K562 (cell line): ENCODE data around the gene VSNL1. TPM values are rescaled to one million over a fixed set of nuclear protein-coding genes. Genes with fewer than 3 reads are reported as not detected.

Experiments
- BRD9 ChIP-seq: fragments of 450-650 bp; IDR thresholded peaks from 2 replicates; pipeline ENCODE4 v1.6.1; 2018; ENCODE audit warnings: low read depth; ENCODE audit not compliant: partially characterized antibody
- CCNT2 ChIP-seq: IDR thresholded peaks from 2 replicates; pipeline ENCODE4 v1.6.1; 2011; ENCODE audit warnings: borderline replicate concordance, low read depth, mild to moderate bottlenecking, moderate library complexity, mixed read lengths, low read length; ENCODE audit not compliant: insufficient read length; ENCODE audit errors: extremely low read depth
- HDAC3 ChIP-seq: fragments of 450-650 bp; IDR thresholded peaks from 2 replicates; pipeline ENCODE4 v1.6.1; 2018; ENCODE audit warnings: borderline replicate concordance, mild to moderate bottlenecking, moderate library complexity; ENCODE audit not compliant: partially characterized antibody
- ILF3 ChIP-seq: fragments of 450-650 bp; IDR thresholded peaks from 2 replicates; pipeline ENCODE4 v1.6.1; 2018; ENCODE audit warnings: antibody characterized with exemption, mild to moderate bottlenecking, moderate library complexity, borderline replicate concordance
- KLF1 ChIP-seq: fragments of 450-650 bp; IDR thresholded peaks from 2 replicates; pipeline ENCODE4 v1.6.1; 2016; ENCODE audit warnings: missing genetic modification characterization, missing compliant biosample characterization
- MBD2 ChIP-seq: sonication (generic); IDR thresholded peaks from 2 replicates; pipeline ENCODE4 v1.6.1; 2016; ENCODE audit warnings: low read depth, borderline replicate concordance
- MCM2 ChIP-seq: fragments of 450-650 bp; IDR thresholded peaks from 2 replicates; pipeline ENCODE4 v1.6.1; 2017; ENCODE audit warnings: low read depth, mild to moderate bottlenecking
- NR2C2 ChIP-seq, 2 experiments: fragments of 200-800 bp in 1 of 2; sonication (Bioruptor generic) in 1 of 2; sonication (generic) in 1 of 2; formaldehyde crosslinking in 1 of 2; IDR thresholded peaks; 2 replicates each; pipeline versions ENCODE4 v1.6.1 to v1.8.0; 2016 to 2022; ENCODE audit warnings: mild to moderate bottlenecking in 1 of 2, missing compliant biosample characterization in 1 of 2, missing genetic modification characterization in 1 of 2, missing genetic modification reagents in 1 of 2
- PHB2 ChIP-seq: fragments of 450-650 bp; IDR thresholded peaks from 2 replicates; pipeline ENCODE4 v1.6.1; 2017; ENCODE audit warnings: low read depth
- POLR2H ChIP-seq: IDR thresholded peaks from 2 replicates; pipeline ENCODE4 v1.6.1; 2016; ENCODE audit warnings: missing genetic modification characterization, low read depth, mild to moderate bottlenecking, control low read depth, missing compliant biosample characterization, moderate library complexity
- RUNX1 ChIP-seq: sonication (generic); IDR thresholded peaks from 2 replicates; pipeline ENCODE4 v1.6.1; 2016; ENCODE audit warnings: antibody characterized with exemption, low read depth
- TAF1 ChIP-seq: IDR thresholded peaks from 2 replicates; pipeline ENCODE4 v1.6.1; 2011; ENCODE audit warnings: mild to moderate bottlenecking, low read length, moderate library complexity; ENCODE audit not compliant: insufficient read depth, control insufficient read depth, severe bottlenecking; ENCODE audit errors: extremely low read depth
- TSC22D4 ChIP-seq: fragments of 450-650 bp; IDR thresholded peaks from 2 replicates; pipeline ENCODE4 v1.6.1; 2016; ENCODE audit warnings: missing genetic modification characterization, missing biosample characterization, control low read depth
- ZNF146 ChIP-seq: IDR thresholded peaks from one replicate; pipeline ENCODE4 v1.6.1; 2018; ENCODE audit warnings: missing compliant biosample characterization; ENCODE audit not compliant: unreplicated experiment
- ZNF263 ChIP-seq: sonication (generic); formaldehyde crosslinking; IDR thresholded peaks from 2 replicates; pipeline ENCODE4 v1.8.0; 2022; ENCODE audit warnings: mild to moderate bottlenecking, missing genetic modification reagents, borderline replicate concordance
- ZNF436 ChIP-seq: fragments of 250-450, 450-650 bp; sonication (Bioruptor Pico); formaldehyde crosslinking; IDR thresholded peaks from 2 replicates; pipeline ENCODE4 v1.7.0; 2020; ENCODE audit warnings: mild to moderate bottlenecking
- ZNF583 ChIP-seq: fragments of 250-450 bp; sonication (Bioruptor Pico); IDR thresholded peaks from 2 replicates; pipeline ENCODE4 v1.4.0; 2020
- ZNF780A ChIP-seq: fragments of 250-450 bp; sonication (Bioruptor Pico); IDR thresholded peaks from 2 replicates; pipeline ENCODE4 v1.5.0; 2021; ENCODE audit warnings: mild to moderate bottlenecking
- polyA plus RNA-seq, 8 experiments: library from polyadenylated mRNA; depleted of rRNA in 4 of 8; stranded (reverse) in 5 of 8; unstranded in 3 of 8; fragments of >200 nt; fragmentation: Nextera tagmentation in 2 of 8; fragmentation: Illumina TruSeq in 1 of 8; extraction: Ambion mirVana in 2 of 8; extraction: Trizol in 1 of 8; gene quantifications; 2 replicates each; pipeline versions ENCODE4 v1.2.1 to v1.2.3, GENCODE V29; 2011 to 2014; ENCODE audit warnings: inconsistent platforms in 1 of 8, missing spikeins in 1 of 8
- total RNA-seq, 7 experiments: library from RNA; depleted of rRNA in 6 of 7; stranded (reverse); fragments of >200 nt in 6 of 7; fragmentation: Illumina TruSeq in 2 of 7; extraction: Trizol in 2 of 7; gene quantifications; 2 replicates each; pipeline versions ENCODE4 v1.2.1 to v1.2.3, GENCODE V29; 2011 to 2021; ENCODE audit warnings: low replicate concordance in 1 of 7
- TF ChIP-seq, protein P1 (sequence below): IDR thresholded peaks from 3 replicates; pipeline ENCODE4 v1.6.1; 2011; ENCODE audit warnings: borderline replicate concordance, mild to moderate bottlenecking, moderate library complexity; ENCODE audit not compliant: insufficient read length; ENCODE audit errors: extremely low read depth
- TF ChIP-seq, protein P2 (sequence below): fragments of 250-450 bp; sonication (Bioruptor Pico); IDR thresholded peaks from 2 replicates; pipeline ENCODE4 v1.8.0; 2022; ENCODE audit warnings: inconsistent platforms

The VSNL1 gene
- total and polyA plus RNA-seq, 9 of the 15 experiments (the other 6 are each of a cell fraction or from before 2014, with no cell fraction given): 0.20 TPM; not detected in 8

DNA sequence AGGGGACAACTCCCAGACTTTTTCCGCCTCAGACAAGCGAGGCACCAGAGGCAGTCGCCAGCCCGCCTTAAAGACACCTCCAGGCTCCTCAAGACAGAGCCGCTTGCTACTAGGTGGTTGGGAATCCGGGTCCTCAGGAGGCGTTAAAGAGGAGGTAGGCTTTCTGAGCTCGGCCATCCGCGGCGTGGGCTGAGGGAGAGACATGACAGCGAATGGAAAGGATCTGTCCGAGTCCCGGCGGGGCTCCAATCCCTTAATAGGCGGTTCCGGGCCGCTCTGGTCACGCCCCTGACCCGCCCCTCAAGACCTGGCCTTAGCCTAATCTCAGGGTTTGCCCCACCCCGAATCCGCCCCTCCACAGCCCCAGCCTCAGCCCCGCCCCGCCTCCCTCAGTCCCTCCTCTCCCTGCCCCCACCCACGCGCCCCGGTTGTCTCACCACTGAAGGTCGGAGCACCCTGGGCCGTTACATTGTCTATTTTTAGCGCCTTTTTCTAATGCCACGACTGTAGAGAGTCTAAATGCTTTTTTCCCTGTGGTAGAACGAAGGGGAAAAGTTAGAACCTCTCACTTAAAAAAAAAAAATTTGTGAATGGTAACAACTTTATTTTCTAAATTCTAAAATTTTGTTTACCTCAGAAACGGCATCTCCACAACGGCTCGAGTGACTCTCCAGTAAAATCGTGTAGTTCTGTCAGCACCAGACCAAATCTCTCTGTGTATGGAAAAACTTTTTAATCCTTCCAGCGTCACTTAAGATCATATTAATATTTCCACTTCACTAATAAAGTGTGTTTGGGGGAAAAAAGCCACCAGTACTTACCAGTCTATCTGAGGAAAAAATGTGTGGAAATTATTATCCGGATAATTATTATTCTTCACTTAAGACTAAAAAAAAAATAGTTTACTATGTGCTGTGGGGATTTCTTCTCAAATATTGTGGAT, 22.0 kb upstream of the VSNL1 start, which contains the start of gene RAD51AP2 (continued):
- TF ChIP-seq, protein P1, sequence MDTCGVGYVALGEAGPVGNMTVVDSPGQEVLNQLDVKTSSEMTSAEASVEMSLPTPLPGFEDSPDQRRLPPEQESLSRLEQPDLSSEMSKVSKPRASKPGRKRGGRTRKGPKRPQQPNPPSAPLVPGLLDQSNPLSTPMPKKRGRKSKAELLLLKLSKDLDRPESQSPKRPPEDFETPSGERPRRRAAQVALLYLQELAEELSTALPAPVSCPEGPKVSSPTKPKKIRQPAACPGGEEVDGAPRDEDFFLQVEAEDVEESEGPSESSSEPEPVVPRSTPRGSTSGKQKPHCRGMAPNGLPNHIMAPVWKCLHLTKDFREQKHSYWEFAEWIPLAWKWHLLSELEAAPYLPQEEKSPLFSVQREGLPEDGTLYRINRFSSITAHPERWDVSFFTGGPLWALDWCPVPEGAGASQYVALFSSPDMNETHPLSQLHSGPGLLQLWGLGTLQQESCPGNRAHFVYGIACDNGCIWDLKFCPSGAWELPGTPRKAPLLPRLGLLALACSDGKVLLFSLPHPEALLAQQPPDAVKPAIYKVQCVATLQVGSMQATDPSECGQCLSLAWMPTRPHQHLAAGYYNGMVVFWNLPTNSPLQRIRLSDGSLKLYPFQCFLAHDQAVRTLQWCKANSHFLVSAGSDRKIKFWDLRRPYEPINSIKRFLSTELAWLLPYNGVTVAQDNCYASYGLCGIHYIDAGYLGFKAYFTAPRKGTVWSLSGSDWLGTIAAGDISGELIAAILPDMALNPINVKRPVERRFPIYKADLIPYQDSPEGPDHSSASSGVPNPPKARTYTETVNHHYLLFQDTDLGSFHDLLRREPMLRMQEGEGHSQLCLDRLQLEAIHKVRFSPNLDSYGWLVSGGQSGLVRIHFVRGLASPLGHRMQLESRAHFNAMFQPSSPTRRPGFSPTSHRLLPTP: no peak
- no peak for TF ChIP-seq ILF3
- no peak for TF ChIP-seq NR2C2 (CRISPR knock-in tag; IDR thresholded peaks at IDR 0.05)
- TF ChIP-seq NR2C2 (tag; IDR thresholded peaks at IDR 0.05): no peak
- TF ChIP-seq ZNF436: no peak
- TF ChIP-seq BRD9: no peak
- TF ChIP-seq, protein P2, sequence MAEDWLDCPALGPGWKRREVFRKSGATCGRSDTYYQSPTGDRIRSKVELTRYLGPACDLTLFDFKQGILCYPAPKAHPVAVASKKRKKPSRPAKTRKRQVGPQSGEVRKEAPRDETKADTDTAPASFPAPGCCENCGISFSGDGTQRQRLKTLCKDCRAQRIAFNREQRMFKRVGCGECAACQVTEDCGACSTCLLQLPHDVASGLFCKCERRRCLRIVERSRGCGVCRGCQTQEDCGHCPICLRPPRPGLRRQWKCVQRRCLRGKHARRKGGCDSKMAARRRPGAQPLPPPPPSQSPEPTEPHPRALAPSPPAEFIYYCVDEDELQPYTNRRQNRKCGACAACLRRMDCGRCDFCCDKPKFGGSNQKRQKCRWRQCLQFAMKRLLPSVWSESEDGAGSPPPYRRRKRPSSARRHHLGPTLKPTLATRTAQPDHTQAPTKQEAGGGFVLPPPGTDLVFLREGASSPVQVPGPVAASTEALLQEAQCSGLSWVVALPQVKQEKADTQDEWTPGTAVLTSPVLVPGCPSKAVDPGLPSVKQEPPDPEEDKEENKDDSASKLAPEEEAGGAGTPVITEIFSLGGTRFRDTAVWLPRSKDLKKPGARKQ (CRISPR knock-in tag): no peak
- TF ChIP-seq MBD2: peak; percentile 100
- no peak for TF ChIP-seq HDAC3
- no peak for TF ChIP-seq ZNF146 (CRISPR knock-in tag)
- no peak for TF ChIP-seq PHB2
- TF ChIP-seq TSC22D4 (tag): no peak
- peak; percentile 72 for TF ChIP-seq POLR2H (tag)
- no peak for TF ChIP-seq MCM2
- no peak for TF ChIP-seq ZNF583 (CRISPR knock-in tag)
- TF ChIP-seq CCNT2: peak; percentile 96
- TF ChIP-seq ZNF263: no peak
- TF ChIP-seq ZNF780A: no peak
- peak; percentile 78 for TF ChIP-seq TAF1
- no peak for TF ChIP-seq RUNX1
- 0 out of 2 replicates have a peak, but pooled peaks have one; percentile 15 for TF ChIP-seq KLF1 (tag)
